ENCODE measurements around the gene PRKG1.

PRKG1 gene

GRCh38 chr10:52105301-52105700, 1031.0 kb downstream of the PRKG1 start:
- no peaks in the 10 kb centered on the region for H3K27me3 ChIP-seq (ENCODE audit: control insufficient read depth in 5 of 5, insufficient read depth in 4 of 5, low read length in 5 of 5)
- no peaks in the 10 kb centered on the region for H3K9me3 ChIP-seq (ENCODE audit: control insufficient read depth in 5 of 5, low read length in 5 of 5)
- H3K4me3 ChIP-seq (ENCODE audit: low read depth in 1 of 5, low read length in 5 of 5) = no peak overlapping the region
- H3K9ac ChIP-seq (ENCODE audit: low read length in 5 of 5) = no peak overlapping the region
- no peaks in the 10 kb centered on the region for H3K36me3 ChIP-seq (ENCODE audit: control insufficient read depth in 5 of 5, insufficient read depth in 5 of 5, low read length in 5 of 5)
- no peak overlapping the region for H3K27ac ChIP-seq (ENCODE audit: low read depth, low read length)
- no peaks in the 10 kb centered on the region for H3K4me1 ChIP-seq (ENCODE audit: control insufficient read depth in 5 of 5, insufficient read depth in 5 of 5, low read length in 5 of 5)

- no peak overlapping the region for H3K4me3 ChIP-seq (ENCODE audit: low read depth in 1 of 5, low read length in 5 of 5)
- no peaks in the 10 kb centered on the region for H3K4me1 ChIP-seq (ENCODE audit: control insufficient read depth in 5 of 5, insufficient read depth in 5 of 5, low read length in 5 of 5)
- H3K9ac ChIP-seq (ENCODE audit: low read length in 5 of 5) = no peak overlapping the region
- no peaks in the 10 kb centered on the region for H3K27me3 ChIP-seq (ENCODE audit: control insufficient read depth in 5 of 5, insufficient read depth in 4 of 5, low read length in 5 of 5)
- H3K27ac ChIP-seq (ENCODE audit: low read depth, low read length) = no peak overlapping the region
- no peaks in the 10 kb centered on the region for H3K9me3 ChIP-seq (ENCODE audit: control insufficient read depth in 5 of 5, low read length in 5 of 5)
- H3K36me3 ChIP-seq (ENCODE audit: control insufficient read depth in 5 of 5, insufficient read depth in 5 of 5, low read length in 5 of 5) = no peaks in the 10 kb centered on the region
These were observed 1031.7 kb downstream of the PRKG1 start for GRCh38 chr10:52106011-52106410.

- Histone ChIP-seq H3K36me3 (ENCODE audit: control insufficient read depth in 5 of 5, insufficient read depth in 5 of 5, low read length in 5 of 5) (no peaks in the 10 kb centered on the region), H3K27ac (ENCODE audit: low read depth, low read length) (no peak overlapping the region), H3K9me3 (ENCODE audit: control insufficient read depth in 5 of 5, low read length in 5 of 5) (no peaks in the 10 kb centered on the region), H3K4me1 (ENCODE audit: control insufficient read depth in 5 of 5, insufficient read depth in 5 of 5, low read length in 5 of 5) (no peaks in the 10 kb centered on the region), H3K27me3 (ENCODE audit: control insufficient read depth in 5 of 5, insufficient read depth in 4 of 5, low read length in 5 of 5) (no peaks in the 10 kb centered on the region), H3K9ac (ENCODE audit: low read length in 5 of 5) (no peak overlapping the region), H3K4me3 (ENCODE audit: low read depth in 1 of 5, low read length in 5 of 5) (no peak overlapping the region)
These were observed 1032.6 kb downstream of the PRKG1 start for GRCh38 chr10:52106899-52107298.

- H3K4me3 ChIP-seq (ENCODE audit: low read depth in 1 of 5, low read length in 5 of 5) = no peak overlapping the region
- no peak overlapping the region for H3K27ac ChIP-seq (ENCODE audit: low read depth, low read length)
- no peaks in the 10 kb centered on the region for H3K9me3 ChIP-seq (ENCODE audit: control insufficient read depth in 5 of 5, low read length in 5 of 5)
- H3K9ac ChIP-seq (ENCODE audit: low read length in 5 of 5) = no peak overlapping the region
- no peaks in the 10 kb centered on the region for H3K27me3 ChIP-seq (ENCODE audit: control insufficient read depth in 5 of 5, insufficient read depth in 4 of 5, low read length in 5 of 5)
- H3K36me3 ChIP-seq (ENCODE audit: control insufficient read depth in 5 of 5, insufficient read depth in 5 of 5, low read length in 5 of 5) = no peaks in the 10 kb centered on the region
- H3K4me1 ChIP-seq (ENCODE audit: control insufficient read depth in 5 of 5, insufficient read depth in 5 of 5, low read length in 5 of 5) = no peaks in the 10 kb centered on the region
These were observed 1033.9 kb downstream of the PRKG1 start for GRCh38 chr10:52108236-52108635.

GRCh38 chr10:52110576-52110975, 1036.3 kb downstream of the PRKG1 start:
- H3K9ac ChIP-seq (ENCODE audit: low read length in 5 of 5) = no peak overlapping the region
- H3K27ac ChIP-seq (ENCODE audit: low read depth, low read length) = no peak overlapping the region
- H3K9me3 ChIP-seq (ENCODE audit: control insufficient read depth in 5 of 5, low read length in 5 of 5) = no peaks in the 10 kb centered on the region
- H3K4me3 ChIP-seq (ENCODE audit: low read depth in 1 of 5, low read length in 5 of 5) = no peak overlapping the region
- H3K4me1 ChIP-seq (ENCODE audit: control insufficient read depth in 5 of 5, insufficient read depth in 5 of 5, low read length in 5 of 5) = no peaks in the 10 kb centered on the region
- no peaks in the 10 kb centered on the region for H3K36me3 ChIP-seq (ENCODE audit: control insufficient read depth in 5 of 5, insufficient read depth in 5 of 5, low read length in 5 of 5)
- no peaks in the 10 kb centered on the region for H3K27me3 ChIP-seq (ENCODE audit: control insufficient read depth in 5 of 5, insufficient read depth in 4 of 5, low read length in 5 of 5)

- no peaks in the 10 kb centered on the region for H3K4me1 ChIP-seq (ENCODE audit: control insufficient read depth in 5 of 5, insufficient read depth in 5 of 5, low read length in 5 of 5)
- H3K36me3 ChIP-seq (ENCODE audit: control insufficient read depth in 5 of 5, insufficient read depth in 5 of 5, low read length in 5 of 5) = no peaks in the 10 kb centered on the region
- no peak overlapping the region for H3K27ac ChIP-seq (ENCODE audit: low read depth, low read length)
- H3K9ac ChIP-seq (ENCODE audit: low read length in 5 of 5) = no peak overlapping the region
- H3K27me3 ChIP-seq (ENCODE audit: control insufficient read depth in 5 of 5, insufficient read depth in 4 of 5, low read length in 5 of 5) = no peaks in the 10 kb centered on the region
- H3K4me3 ChIP-seq (ENCODE audit: low read depth in 1 of 5, low read length in 5 of 5) = no peak overlapping the region
- no peaks in the 10 kb centered on the region for H3K9me3 ChIP-seq (ENCODE audit: control insufficient read depth in 5 of 5, low read length in 5 of 5)
These were observed 1037.0 kb downstream of the PRKG1 start for GRCh38 chr10:52111101-52111891.

- no peak overlapping the region for H3K4me3 ChIP-seq (ENCODE audit: low read depth in 1 of 5, low read length in 5 of 5)
- no peaks in the 10 kb centered on the region for H3K4me1 ChIP-seq (ENCODE audit: control insufficient read depth in 5 of 5, insufficient read depth in 5 of 5, low read length in 5 of 5)
- H3K27me3 ChIP-seq (ENCODE audit: control insufficient read depth in 5 of 5, insufficient read depth in 4 of 5, low read length in 5 of 5) = no peaks in the 10 kb centered on the region
- no peak overlapping the region for H3K9ac ChIP-seq (ENCODE audit: low read length in 5 of 5)
- H3K9me3 ChIP-seq (ENCODE audit: control insufficient read depth in 5 of 5, low read length in 5 of 5) = no peaks in the 10 kb centered on the region
- H3K36me3 ChIP-seq (ENCODE audit: control insufficient read depth in 5 of 5, insufficient read depth in 5 of 5, low read length in 5 of 5) = no peaks in the 10 kb centered on the region
- H3K27ac ChIP-seq (ENCODE audit: low read depth, low read length) = no peak overlapping the region
These were observed 1041.5 kb downstream of the PRKG1 start for GRCh38 chr10:52115823-52116222.

GRCh38 chr10:52119507-52119906, 1045.2 kb downstream of the PRKG1 start:
- Histone ChIP-seq H3K9ac (ENCODE audit: low read length in 5 of 5) (no peak overlapping the region), H3K4me1 (ENCODE audit: control insufficient read depth in 5 of 5, insufficient read depth in 5 of 5, low read length in 5 of 5) (no peaks in the 10 kb centered on the region), H3K4me3 (ENCODE audit: low read depth in 1 of 5, low read length in 5 of 5) (no peak overlapping the region), H3K27me3 (ENCODE audit: control insufficient read depth in 5 of 5, insufficient read depth in 4 of 5, low read length in 5 of 5) (no peaks in the 10 kb centered on the region), H3K36me3 (ENCODE audit: control insufficient read depth in 5 of 5, insufficient read depth in 5 of 5, low read length in 5 of 5) (no peaks in the 10 kb centered on the region), H3K9me3 (ENCODE audit: control insufficient read depth in 5 of 5, low read length in 5 of 5) (no peaks in the 10 kb centered on the region), H3K27ac (ENCODE audit: low read depth, low read length) (no peak overlapping the region)

GRCh38 chr10:52121688-52122087, 1047.4 kb downstream of the PRKG1 start:
- Histone ChIP-seq H3K4me3 (ENCODE audit: low read depth in 1 of 5, low read length in 5 of 5) (no peak overlapping the region), H3K27ac (ENCODE audit: low read depth, low read length) (no peak overlapping the region), H3K4me1 (ENCODE audit: control insufficient read depth in 5 of 5, insufficient read depth in 5 of 5, low read length in 5 of 5) (no peaks in the 10 kb centered on the region), H3K27me3 (ENCODE audit: control insufficient read depth in 5 of 5, insufficient read depth in 4 of 5, low read length in 5 of 5) (no peaks in the 10 kb centered on the region), H3K9ac (ENCODE audit: low read length in 5 of 5) (no peak overlapping the region), H3K9me3 (ENCODE audit: control insufficient read depth in 5 of 5, low read length in 5 of 5) (no peaks in the 10 kb centered on the region), H3K36me3 (ENCODE audit: control insufficient read depth in 5 of 5, insufficient read depth in 5 of 5, low read length in 5 of 5) (no peaks in the 10 kb centered on the region)

- Histone ChIP-seq H3K4me3 (ENCODE audit: low read depth in 1 of 5, low read length in 5 of 5) (no peak overlapping the region), H3K9ac (ENCODE audit: low read length in 5 of 5) (no peak overlapping the region), H3K27ac (ENCODE audit: low read depth, low read length) (no peak overlapping the region), H3K36me3 (ENCODE audit: control insufficient read depth in 5 of 5, insufficient read depth in 5 of 5, low read length in 5 of 5) (no peaks in the 10 kb centered on the region), H3K4me1 (ENCODE audit: control insufficient read depth in 5 of 5, insufficient read depth in 5 of 5, low read length in 5 of 5) (no peaks in the 10 kb centered on the region), H3K27me3 (ENCODE audit: control insufficient read depth in 5 of 5, insufficient read depth in 4 of 5, low read length in 5 of 5) (no peaks in the 10 kb centered on the region), H3K9me3 (ENCODE audit: control insufficient read depth in 5 of 5, low read length in 5 of 5) (no peaks in the 10 kb centered on the region)
These were observed 1053.9 kb downstream of the PRKG1 start for GRCh38 chr10:52128056-52128683.

All from subcutaneous abdominal adipose tissue (tissue), 5 donors.